Measurements from ENCODE around the gene SPAAR. TPM values are rescaled to one million over a fixed set of nuclear protein-coding genes. Genes with fewer than 3 reads are reported as not detected.
"Not testable (repeated sequence)": the region's sequence is repeated elsewhere in the genome, so short reads cannot be mapped to it uniquely, and the experiment has no call there.

SPAAR gene
- polyA plus RNA-seq (ENCODE audit: insufficient read depth in 1 of 5, insufficient read length in 5 of 5, low replicate concordance in 1 of 5), result 1 to 10 TPM; 2.6 to 4.2 (median 3.5) TPM
- long read RNA-seq, donor 1, partial matches to known transcripts, result 0 of 1 reads
- long read RNA-seq, donor 1, other reads (novel, unspliced or antisense), result 0 of 1 reads
- long read RNA-seq, donor 2, partial matches to known transcripts, result 0 of 3 reads
- long read RNA-seq, donor 2, other reads (novel, unspliced or antisense), result 0 of 3 reads
- long read RNA-seq, donor 3, partial matches to known transcripts, result 0 of 2 reads
- long read RNA-seq, donor 3, other reads (novel, unspliced or antisense), result 0 of 2 reads
- long read RNA-seq, donor 4, partial matches to known transcripts, result 0 of 3 reads
- long read RNA-seq, donor 4, other reads (novel, unspliced or antisense), result 0 of 3 reads
- long read RNA-seq, donor 5, partial matches to known transcripts, result 0 of 4 reads
- long read RNA-seq, donor 5, other reads (novel, unspliced or antisense), result 0 of 4 reads
- long read RNA-seq, donor 6, partial matches to known transcripts, result 0 of 3 reads
- long read RNA-seq, donor 6, other reads (novel, unspliced or antisense), result 0 of 3 reads
- long read RNA-seq, donor 7, partial matches to known transcripts, result 0 of 1 reads
- long read RNA-seq, donor 7, other reads (novel, unspliced or antisense), result 0 of 1 reads
- long read RNA-seq, donor 8, result 0 reads

- DNase-seq, result no peak
Observed at GRCh38 chr9:35909274-35909673, at the start of gene SPAAR. SPAAR (plus strand) TSS chr9:35909490; CDS start chr9:35910464, 974 bp downstream.

- DNase-seq, result no peak
Observed at GRCh38 chr9:35859990-35860339, 49.3 kb upstream of the SPAAR start.

GRCh38 chr9:35861161-35861897, 48.0 kb upstream of the SPAAR start:
- no peak for DNase-seq

- DNase-seq, result no peak
Observed at GRCh38 chr9:35862328-35862727, 47.0 kb upstream of the SPAAR start.

GRCh38 chr9:35863583-35863982, 45.7 kb upstream of the SPAAR start:
- DNase-seq, result no peak

GRCh38 chr9:35864695-35865255, 44.5 kb upstream of the SPAAR start:
- DNase-seq, result no peak

- no peak for DNase-seq
Observed at GRCh38 chr9:35867538-35867937, 41.8 kb upstream of the SPAAR start.

GRCh38 chr9:35868933-35869332, 40.4 kb upstream of the SPAAR start:
- no peak for DNase-seq

- no peak for DNase-seq
Observed at GRCh38 chr9:35869621-35870216, 39.6 kb upstream of the SPAAR start.

GRCh38 chr9:35870351-35870923, 38.9 kb upstream of the SPAAR start, which contains the start of gene OR13J1:
OR13J1 (minus strand) TSS chr9:35870401; CDS start chr9:35870401, 0 bp downstream.
- DNase-seq, result no peak

- no peak for DNase-seq
Observed at GRCh38 chr9:35871545-35871944, 37.7 kb upstream of the SPAAR start.

- no peak for DNase-seq
Observed at GRCh38 chr9:35872505-35872904, 36.8 kb upstream of the SPAAR start.

- peak; percentile 63 to 79 for DNase-seq
Observed at GRCh38 chr9:35882263-35882848, 26.9 kb upstream of the SPAAR start.

- no peak for DNase-seq
Observed at GRCh38 chr9:35882996-35883395, 26.3 kb upstream of the SPAAR start.

- DNase-seq, result not testable (repeated sequence)
Observed at GRCh38 chr9:35884908-35885307, 24.4 kb upstream of the SPAAR start.

- DNase-seq, result no peak
Observed at GRCh38 chr9:35891646-35892045, 17.6 kb upstream of the SPAAR start.

GRCh38 chr9:35892051-35892450, 17.2 kb upstream of the SPAAR start:
- no peak for DNase-seq

- no peak for DNase-seq
Observed at GRCh38 chr9:35896570-35896969, 12.7 kb upstream of the SPAAR start.

GRCh38 chr9:35897376-35898099, 11.8 kb upstream of the SPAAR start:
- DNase-seq, result not testable (repeated sequence)

GRCh38 chr9:35898337-35898736, 11.0 kb upstream of the SPAAR start:
- DNase-seq, result no peak
